ENCODE results near the gene CHAT. TPM values are rescaled to one million over a fixed set of nuclear protein-coding genes. Genes with fewer than 3 reads are reported as not detected.

CHAT gene
- total RNA-seq, 2 experiments from 2014 or later: not detected

DNA sequence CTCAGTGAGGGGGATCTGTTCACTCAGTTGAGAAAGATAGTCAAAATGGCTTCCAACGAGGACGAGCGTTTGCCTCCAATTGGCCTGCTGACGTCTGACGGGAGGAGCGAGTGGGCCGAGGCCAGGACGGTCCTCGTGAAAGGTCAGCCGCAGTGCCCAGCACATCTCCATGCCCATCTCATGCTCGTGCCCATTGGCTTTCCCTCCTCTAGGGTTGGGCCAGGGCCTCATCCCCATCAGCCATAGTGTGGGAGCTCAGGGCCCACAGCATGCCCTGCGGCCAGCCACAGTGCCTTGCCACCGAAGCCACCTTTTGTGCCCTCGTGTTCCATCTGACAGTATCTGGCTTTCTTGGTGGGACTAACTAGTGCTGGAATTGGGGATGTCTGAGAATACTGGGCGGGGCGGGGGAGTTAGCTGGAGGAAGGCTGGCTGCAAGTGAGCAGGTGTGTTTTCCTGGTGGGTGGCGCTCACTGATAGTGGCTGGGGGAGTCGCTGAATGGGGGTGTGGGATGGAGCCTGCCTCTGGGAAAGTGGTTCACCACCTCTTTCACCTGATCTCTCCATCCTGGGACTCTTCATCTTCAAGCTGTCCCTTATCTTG lies 13.9 kb downstream of the CHAT start:
- DNase-seq: no peak

DNA sequence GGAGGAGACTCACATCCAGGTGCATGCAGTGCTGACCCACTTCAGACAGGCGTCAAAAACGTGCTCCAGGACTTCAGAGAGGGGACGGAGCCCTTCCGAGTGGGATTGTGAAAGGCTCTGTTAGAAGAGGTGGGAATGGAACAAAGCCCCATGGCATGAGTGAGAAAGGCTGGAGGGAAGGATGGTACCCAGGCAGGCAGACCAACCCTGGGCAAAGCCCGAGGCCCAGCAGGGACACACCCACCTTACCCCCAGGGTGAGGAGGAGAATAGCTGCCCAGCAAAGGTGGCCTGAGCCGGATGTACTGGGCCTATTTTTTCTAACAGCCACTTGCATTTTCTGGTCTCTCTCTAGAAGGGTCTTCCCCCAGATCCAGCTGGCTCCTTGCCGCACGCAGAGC lies 14.8 kb downstream of the CHAT start:
- no peaks in the 10 kb centered on the region for H3K9me3 Mint-ChIP-seq
- intact Hi-C loops (cut with micrococcal nuclease): no loop called here
- ChIA-PET CTCF (no interaction called here), POLR2A (no interaction called here)
- H3K36me3 Mint-ChIP-seq (ENCODE audit: low read depth): no peaks in the 10 kb centered on the region
- no peaks in the 10 kb centered on the region for H3K27me3 Mint-ChIP-seq
- no peak overlapping the region for H3K4me3 Mint-ChIP-seq
- TF ChIP-seq, protein P1, sequence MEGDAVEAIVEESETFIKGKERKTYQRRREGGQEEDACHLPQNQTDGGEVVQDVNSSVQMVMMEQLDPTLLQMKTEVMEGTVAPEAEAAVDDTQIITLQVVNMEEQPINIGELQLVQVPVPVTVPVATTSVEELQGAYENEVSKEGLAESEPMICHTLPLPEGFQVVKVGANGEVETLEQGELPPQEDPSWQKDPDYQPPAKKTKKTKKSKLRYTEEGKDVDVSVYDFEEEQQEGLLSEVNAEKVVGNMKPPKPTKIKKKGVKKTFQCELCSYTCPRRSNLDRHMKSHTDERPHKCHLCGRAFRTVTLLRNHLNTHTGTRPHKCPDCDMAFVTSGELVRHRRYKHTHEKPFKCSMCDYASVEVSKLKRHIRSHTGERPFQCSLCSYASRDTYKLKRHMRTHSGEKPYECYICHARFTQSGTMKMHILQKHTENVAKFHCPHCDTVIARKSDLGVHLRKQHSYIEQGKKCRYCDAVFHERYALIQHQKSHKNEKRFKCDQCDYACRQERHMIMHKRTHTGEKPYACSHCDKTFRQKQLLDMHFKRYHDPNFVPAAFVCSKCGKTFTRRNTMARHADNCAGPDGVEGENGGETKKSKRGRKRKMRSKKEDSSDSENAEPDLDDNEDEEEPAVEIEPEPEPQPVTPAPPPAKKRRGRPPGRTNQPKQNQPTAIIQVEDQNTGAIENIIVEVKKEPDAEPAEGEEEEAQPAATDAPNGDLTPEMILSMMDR (IDR thresholded peaks at IDR 0.05): no peak
- H3K27ac Mint-ChIP-seq: no peak overlapping the region
- DNase-seq (no peak), ATAC-seq (no peak)
- no peaks in the 10 kb centered on the region for H3K4me1 Mint-ChIP-seq (ENCODE audit: low read depth)

More for the DNA sequence above, 13.9 kb downstream of the CHAT start:
- TF ChIP-seq, protein P1 (IDR thresholded peaks at IDR 0.05): no peak
- no peaks in the 10 kb centered on the region for H3K9me3 Mint-ChIP-seq
- no peaks in the 10 kb centered on the region for H3K27me3 Mint-ChIP-seq
- no peak for ATAC-seq
- H3K4me1 Mint-ChIP-seq (ENCODE audit: low read depth): no peaks in the 10 kb centered on the region
- intact Hi-C loops (cut with micrococcal nuclease): no loop called here
- no peak overlapping the region for H3K27ac Mint-ChIP-seq
- ChIA-PET POLR2A (no interaction called here), CTCF (no interaction called here)
- H3K36me3 Mint-ChIP-seq (ENCODE audit: low read depth): no peaks in the 10 kb centered on the region
- no peak overlapping the region for H3K4me3 Mint-ChIP-seq

DNA sequence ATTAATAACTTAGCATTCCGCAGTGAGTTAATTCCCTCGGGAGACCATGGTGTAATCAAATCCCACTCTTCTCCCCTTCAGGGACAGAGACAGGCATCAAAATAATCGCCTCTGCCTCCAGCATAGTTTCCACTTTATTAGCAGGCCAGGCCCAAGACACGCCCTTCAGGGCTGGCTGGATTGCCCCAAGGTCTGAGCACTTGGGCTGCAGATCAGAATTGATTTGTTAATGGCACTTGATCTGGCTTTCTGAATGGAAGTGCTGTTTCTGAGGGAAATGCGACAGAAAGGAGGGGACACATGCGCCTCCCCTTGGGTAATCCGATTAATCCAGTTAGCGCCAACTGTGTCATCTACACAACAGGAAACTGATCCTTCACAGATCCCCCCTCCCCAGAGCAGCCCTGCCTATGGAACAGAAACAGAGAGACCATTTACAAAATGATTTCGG lies 15.6 kb downstream of the CHAT start:
- ChIA-PET POLR2A (no interaction called here), CTCF (no interaction called here)
- H3K9me3 Mint-ChIP-seq: no peaks in the 10 kb centered on the region
- TF ChIP-seq, protein P1 (IDR thresholded peaks at IDR 0.05): no peak
- DNase-seq (no peak), ATAC-seq (no peak)
- no peak overlapping the region for H3K27ac Mint-ChIP-seq
- H3K27me3 Mint-ChIP-seq: no peaks in the 10 kb centered on the region
- intact Hi-C loops (cut with micrococcal nuclease): no loop called here
- H3K4me1 Mint-ChIP-seq (ENCODE audit: low read depth): no peaks in the 10 kb centered on the region
- no peaks in the 10 kb centered on the region for H3K36me3 Mint-ChIP-seq (ENCODE audit: low read depth)
- H3K4me3 Mint-ChIP-seq: no peak overlapping the region

DNA sequence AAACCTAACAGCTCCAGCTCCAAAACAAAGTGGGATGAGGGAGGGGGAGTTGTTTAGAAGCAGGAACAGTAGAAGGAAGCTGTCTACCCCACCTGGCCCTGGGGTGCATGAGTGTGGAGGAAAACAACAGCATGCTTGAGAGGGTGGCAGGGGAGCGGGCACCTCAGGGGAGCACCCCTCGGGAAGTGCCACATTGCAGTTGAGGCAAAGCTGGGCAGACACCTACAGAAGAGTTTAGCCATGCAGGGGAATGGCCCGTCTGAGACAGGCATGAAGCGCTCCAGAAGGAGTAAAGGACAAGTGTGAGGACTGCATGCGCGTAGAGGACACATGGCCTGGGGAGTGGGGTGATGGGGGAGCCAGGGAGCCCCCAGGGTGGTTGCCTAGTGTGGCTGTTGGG lies 18.1 kb downstream of the CHAT start:
- CTCF ChIA-PET: no interaction called here
- TF ChIP-seq, protein P1 (IDR thresholded peaks at IDR 0.05): no peak
- DNase-seq (no peak), ATAC-seq (no peak)
- intact Hi-C loops (cut with micrococcal nuclease): no loop called here
- POLR2A ChIA-PET: no interaction called here
- Mint-ChIP-seq H3K4me1 (ENCODE audit: low read depth) (no peaks in the 10 kb centered on the region), H3K27ac (no peak overlapping the region), H3K36me3 (ENCODE audit: low read depth) (no peaks in the 10 kb centered on the region), H3K4me3 (no peak overlapping the region), H3K27me3 (no peaks in the 10 kb centered on the region), H3K9me3 (no peaks in the 10 kb centered on the region)

DNA sequence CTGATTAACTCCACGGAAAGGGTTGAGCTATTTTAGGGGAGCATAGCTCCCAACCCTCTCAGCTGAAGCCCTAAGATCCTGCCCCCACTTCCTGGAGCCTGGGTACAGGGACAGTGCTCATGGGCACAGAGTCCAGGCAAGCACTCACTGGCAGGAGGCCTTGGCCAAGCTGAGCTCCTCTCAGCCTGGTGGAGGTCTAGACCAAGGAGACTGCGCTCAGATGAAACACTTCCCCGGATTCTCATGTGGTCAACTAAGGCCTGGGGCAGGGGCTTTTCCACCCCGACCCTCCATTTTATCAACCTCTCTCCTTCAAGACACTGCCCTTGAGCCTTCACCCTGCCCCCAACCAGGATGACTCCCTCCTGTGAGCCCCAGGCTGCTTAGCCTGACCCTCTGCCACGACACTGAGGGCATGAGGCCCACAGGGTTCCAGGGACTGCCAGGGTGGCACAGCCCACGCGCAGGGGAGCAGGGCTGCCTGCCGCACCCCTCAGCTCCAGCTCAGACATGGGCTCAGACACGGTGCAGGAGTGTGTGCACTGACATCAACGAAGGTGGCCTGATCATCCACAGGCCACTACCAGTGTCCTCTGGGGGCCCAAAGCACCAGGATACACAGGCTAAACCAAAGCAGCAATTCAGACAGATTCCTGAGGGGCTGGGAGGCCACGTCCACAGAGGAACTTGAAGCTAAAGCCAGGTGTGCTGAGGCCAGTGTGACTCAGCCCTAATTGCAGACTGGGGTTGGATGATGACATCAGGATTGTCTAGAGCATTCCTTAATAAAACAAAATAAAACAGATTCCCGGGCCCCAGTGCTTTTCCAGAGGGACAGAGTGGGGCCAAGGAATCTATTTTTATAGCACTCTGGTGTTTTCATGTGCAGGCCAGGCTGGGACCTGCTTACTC lies 18.8 kb downstream of the CHAT start:
- H3K27ac Mint-ChIP-seq: no peak overlapping the region
- peaks cover 3% of the 10 kb centered on the region for H3K27me3 Mint-ChIP-seq
- no peak for DNase-seq
- H3K4me1 Mint-ChIP-seq (ENCODE audit: low read depth): no peaks in the 10 kb centered on the region
- no peaks in the 10 kb centered on the region for H3K36me3 Mint-ChIP-seq (ENCODE audit: low read depth)
- H3K4me3 Mint-ChIP-seq: no peak overlapping the region
- no peak for ATAC-seq
- H3K9me3 Mint-ChIP-seq: no peaks in the 10 kb centered on the region
- POLR2A ChIA-PET: no interaction called here
- intact Hi-C loops (cut with micrococcal nuclease): no loop called here
- TF ChIP-seq, protein P1 (IDR thresholded peaks at IDR 0.05): no peak
- CTCF ChIA-PET: no interaction called here

Measured in activated CD8-positive, alpha-beta T cell treated with anti-CD3 and anti-CD28 coated beads for 36 hours (primary cell).